HG02981 (cell line): ENCODE measurements around the gene CAMK2N2.

ENCODE experiments used
- ATAC-seq: cut with Tn5 transposase; IDR thresholded peaks from one replicate; pipeline ENCODE4 v1.9.1; 2021; ENCODE audit warnings: mild to moderate bottlenecking, moderate library complexity; ENCODE audit not compliant: unreplicated experiment

CAMK2N2 gene

DNA sequence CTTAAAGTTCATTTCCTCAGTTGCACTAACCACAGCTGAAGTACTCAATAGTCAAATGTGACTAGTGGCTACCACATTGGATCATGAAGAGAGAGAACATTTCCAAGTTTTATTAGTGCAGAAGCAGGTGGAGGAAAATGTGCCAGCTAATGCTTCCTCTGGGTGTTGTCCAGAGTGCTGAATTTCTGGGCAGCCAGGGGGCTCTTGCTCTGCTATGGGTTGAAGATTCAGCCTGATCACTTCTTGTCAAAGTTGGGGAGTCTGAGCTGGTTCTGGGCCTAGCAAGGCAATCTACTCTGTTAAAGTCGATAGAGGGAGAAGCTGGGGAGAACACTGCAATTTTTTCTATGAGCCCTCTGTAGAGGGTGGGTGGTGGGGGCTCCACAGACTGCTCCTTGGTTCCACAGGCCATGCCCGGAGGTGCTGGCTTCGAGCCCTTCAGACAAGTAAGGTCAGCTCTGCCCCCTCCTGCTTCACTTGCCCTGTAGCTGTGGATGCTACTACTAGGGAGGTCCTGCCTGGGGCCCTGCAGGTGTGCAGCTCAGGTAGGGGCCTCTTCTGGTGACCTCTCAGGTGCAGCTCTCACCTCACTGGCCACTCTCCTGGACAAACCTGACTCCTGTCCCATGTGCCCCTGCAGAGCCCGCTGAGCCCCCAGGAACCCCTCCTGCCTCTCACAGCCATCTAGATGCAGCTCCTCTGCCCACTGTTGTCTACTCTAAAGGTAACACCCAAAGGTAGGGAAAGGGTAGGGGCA, 20.8 kb downstream of the CAMK2N2 start:
- ATAC-seq = no peak

DNA sequence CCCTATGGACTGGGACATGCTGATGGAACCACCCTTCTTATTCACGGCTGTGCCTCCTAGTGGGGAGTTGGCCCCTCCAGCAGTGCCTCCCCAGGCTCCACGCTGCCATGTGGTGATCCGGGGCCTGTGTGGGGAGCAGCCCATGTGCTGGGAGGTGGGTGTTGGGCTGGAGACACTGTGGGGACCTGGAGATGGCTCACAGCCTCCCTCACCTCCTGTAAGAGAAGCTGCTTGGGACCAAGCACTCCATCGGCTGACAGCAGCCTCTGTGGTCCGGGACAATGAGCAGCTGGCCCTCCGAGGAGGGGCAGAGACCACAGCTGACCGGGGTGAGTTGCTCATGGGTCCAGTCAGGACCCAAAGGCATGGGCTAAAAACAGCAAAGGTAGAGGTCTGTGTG, 21.6 kb downstream of the CAMK2N2 start:
- ATAC-seq = no peak

DNA sequence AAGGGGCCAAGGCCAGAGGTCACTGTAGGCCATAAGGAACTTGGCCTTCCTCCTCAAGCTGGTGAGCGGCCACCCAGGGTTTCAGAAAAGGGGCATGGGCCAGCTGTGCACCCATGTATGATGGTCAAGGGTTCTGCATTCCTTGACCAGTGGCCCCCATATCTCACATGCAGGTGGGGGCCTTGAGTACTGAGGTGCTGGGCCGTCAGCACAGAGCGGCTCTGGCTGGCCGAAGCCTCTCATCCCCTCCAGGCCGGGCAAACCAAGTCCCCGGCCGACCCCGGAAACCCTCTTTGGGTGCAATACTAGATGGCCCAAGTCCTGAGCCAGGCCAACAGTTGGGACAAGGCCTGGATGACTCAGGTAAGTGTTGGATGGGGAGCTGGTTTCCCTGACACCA, 22.1 kb downstream of the CAMK2N2 start:
- no peak for ATAC-seq

GRCh38 chr3:184238246-184238818, 23.0 kb downstream of the CAMK2N2 start:
- no peak for ATAC-seq

DNA sequence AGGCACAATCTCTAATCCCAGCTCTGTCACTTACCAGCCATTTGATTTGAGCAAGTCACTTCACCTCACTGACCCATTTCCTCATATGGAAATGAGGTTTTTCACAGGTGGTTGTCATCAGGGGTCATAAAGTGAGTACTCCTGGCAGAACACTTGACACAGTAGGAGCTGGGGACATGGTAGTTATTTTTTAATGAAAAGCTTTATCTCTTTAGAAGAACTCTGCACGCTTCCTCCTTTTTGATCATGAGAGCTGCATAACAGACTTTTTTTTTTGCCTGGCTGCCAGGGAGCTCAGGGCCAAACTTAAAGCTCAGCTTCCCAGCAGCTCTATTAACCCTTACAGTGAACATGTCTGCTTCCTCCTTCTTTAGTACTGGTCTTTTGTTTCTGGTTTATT, 23.5 kb downstream of the CAMK2N2 start:
- ATAC-seq = no peak

GRCh38 chr3:184237211-184237610, 24.1 kb downstream of the CAMK2N2 start:
- no peak for ATAC-seq

- ATAC-seq = no peak
Measured at GRCh38 chr3:184236636-184237035, 24.7 kb downstream of the CAMK2N2 start.

DNA sequence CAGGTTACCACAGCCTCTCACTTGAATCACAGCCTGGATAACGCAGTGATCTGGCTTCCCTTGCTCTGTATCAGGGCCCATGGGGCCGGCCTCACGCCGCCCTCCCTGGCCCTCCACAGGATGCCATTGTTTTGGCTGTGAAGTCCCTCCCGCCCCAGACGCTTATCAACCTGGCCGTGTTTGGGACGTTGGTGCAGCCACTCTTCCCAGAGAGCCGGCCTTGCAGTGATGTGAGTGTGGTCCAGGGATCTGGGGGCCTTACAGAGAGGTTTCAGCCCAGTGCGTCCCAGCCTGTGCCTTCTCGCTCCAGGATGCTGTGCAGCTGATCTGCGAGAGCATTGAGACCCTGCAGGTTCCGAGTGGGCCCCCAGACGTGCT, 25.3 kb downstream of the CAMK2N2 start:
- no peak for ATAC-seq

GRCh38 chr3:184235381-184236032, 25.8 kb downstream of the CAMK2N2 start:
- no peak for ATAC-seq

- no peak for ATAC-seq
Measured at GRCh38 chr3:184234671-184235380, 26.5 kb downstream of the CAMK2N2 start.

GRCh38 chr3:184234224-184234623, 27.1 kb downstream of the CAMK2N2 start:
- ATAC-seq = no peak

DNA sequence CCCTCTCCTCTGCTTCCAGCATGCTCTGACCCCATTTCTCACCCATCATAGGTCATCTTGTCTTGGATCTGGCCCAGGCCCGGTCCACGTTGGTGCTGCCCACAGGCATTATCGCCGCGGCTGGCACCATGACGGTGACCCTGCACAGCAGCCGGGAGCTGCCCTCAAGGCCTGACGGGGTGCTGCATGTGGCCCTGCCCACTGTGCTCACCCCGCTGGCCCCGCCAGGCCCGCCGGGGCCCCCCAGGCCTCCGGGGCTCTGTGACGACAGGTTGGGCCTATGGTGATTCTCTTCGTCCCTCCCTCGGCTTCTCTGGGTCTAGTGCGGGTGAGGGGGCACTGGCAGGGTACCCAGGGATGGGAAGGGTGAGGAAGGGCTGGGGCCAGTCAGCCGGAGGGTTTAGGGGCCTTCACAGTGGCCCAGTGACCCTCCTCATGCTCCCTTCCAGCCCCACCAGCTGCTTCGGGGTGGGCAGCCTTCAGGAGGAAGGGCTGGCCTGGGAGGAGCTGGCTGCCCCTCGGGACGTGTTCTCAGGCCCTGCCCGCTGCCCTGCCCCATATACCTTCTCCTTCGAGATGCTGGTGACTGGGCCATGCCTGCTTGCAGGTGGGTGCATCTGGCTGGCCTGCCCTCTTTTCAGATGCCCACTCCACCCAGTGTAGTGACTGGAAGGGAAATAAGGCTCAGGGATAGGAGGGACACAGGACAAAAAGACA, 28.1 kb downstream of the CAMK2N2 start:
- no peak for ATAC-seq

DNA sequence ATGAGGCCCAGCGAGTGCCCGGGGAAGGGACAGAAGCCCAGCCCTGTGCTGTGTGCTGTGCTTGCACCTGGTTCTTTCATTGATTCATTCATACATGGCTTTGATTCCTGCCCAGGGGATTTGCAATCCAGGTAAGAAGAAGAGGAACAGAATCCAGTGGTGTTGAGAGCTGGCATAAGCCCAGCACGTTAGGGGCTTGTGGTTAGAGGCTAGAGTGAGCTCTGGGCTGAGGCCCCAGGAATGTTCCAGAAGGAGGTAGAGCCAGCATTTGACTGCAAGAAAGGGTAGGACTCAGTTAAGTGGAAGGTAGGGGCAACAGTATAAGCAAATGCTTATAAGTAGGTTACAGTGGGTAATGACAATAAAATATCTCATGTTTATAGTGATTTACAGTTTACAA, 29.7 kb downstream of the CAMK2N2 start:
- ATAC-seq = no peak

DNA sequence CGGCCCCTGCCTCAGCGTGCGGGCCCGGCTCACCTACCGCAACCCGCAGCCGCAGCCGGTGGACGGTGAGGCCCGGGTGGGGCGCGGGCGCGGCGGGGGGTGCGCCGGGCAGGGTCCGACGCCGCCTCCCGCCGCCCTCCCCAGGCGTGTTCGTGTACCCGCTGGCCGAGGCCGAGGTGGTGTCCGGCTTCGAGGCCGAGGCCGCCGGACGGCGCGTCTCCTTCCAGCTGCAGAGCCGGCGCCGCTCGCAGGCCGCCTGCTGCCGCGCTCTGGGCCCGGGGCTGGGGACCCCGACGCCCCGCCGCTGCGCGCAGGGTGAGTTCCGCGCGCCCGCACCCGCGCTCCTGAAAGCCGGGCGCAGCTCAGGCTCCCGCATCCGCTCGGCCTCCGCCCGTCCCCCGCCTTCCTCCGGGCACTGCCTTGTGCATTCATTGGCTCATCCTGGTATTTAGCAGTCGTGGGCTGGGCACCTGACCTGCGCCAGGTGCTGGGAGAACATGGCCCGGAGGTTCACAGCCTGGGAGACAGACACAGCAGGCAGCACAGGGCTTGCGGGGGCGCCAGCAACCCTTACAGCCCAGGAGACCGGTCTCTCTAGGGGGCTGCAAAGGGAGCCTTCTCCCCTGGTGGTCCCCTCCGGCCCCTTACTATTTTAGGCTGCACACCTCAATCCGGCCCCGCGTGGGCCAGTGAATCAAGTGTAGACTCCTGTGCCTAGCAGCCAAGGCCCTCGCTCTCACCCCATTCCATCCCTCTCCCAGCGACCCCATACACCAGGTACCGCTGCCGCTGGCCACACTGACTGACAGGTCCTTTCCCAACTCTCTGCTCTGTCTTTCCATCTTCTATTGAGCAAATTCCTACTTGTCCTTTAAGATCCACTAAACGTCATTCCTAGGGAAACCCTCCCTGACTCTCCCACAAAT, 30.5 kb downstream of the CAMK2N2 start:
- ATAC-seq = no peak

DNA sequence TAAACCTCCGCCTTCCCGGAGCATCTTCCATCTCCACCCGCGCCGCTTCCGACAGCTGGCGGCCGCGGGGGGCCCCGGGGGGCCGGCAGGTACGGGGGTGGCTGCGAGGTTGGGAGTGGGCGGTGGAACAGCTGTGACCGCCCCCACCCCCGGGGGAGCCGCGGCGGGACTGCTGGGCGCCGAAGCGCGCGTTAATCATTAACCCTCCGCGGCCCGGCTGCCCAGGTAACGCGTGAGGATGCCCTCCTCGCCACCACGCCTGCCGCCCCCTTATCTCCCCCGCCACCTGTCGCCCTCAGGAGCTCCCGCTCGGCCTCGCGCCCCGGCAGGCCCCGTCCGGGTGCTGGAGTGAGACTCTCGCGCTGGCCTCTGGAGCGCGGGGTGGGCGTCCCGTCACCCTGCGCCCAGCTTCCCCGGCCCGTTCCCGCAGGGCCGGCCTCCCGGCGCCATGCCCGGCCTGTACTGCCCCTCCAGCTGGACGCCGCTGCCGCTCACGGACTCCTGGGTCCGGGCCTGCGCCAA, 31.2 kb downstream of the CAMK2N2 start:
- no peak for ATAC-seq

DNA sequence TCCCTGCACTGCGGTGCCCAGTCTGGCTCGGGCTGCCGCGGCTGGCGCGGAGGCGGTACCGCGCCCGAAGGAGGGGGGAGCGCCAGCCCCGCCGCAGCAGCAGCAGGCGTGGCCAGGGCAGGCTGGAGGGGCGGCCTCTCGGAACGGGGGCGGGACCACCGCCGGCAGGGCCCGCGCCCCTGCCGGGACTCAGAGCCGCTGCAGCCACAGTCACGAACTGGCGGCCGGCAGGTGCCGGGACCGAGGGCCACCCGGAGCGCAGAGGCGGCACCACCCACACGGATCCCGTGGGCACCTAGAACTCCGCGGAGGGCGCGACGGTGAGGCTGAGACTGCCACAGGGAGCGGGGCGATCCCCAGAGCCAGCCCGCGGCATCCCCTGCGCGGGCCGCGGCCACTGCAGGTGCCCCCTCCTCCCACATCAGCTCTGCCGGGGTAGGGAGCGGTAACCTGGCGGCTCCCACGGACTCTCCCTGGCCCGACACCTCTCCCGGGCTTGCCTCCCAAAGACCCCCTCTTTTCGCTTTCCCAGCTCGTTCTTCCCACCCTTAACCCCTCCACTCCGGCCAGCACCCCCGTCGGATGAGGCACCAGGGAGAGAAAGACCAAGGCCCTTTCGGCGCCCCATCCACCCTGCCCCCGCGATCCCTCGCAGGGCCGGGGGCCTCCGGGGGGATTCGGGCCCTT, 31.8 kb downstream of the CAMK2N2 start, which contains the start of gene VWA5B2:
Gene VWA5B2 (plus strand): TSS at position 192 of the 687 bp plus-strand sequence. CDS start 944 bp downstream, outside the sequence.
- ATAC-seq = peak; percentile 79

GRCh38 chr3:184228376-184229137, 32.8 kb downstream of the CAMK2N2 start:
- no peak for ATAC-seq

- ATAC-seq = no peak
Measured at GRCh38 chr3:184227481-184227935, 33.8 kb downstream of the CAMK2N2 start.
